Aorta (tissue), 5 donors: ENCODE results near the gene LYZL6. TPM values are rescaled to one million over a fixed set of nuclear protein-coding genes. Genes with fewer than 3 reads are reported as not detected.

ENCODE experiments used
- ATAC-seq: fragments of 200-7000 bp; cut with Tn5 transposase; one replicate; pipeline ENCODE4 v1.9.1; 2022; ENCODE audit warnings: moderate library complexity; ENCODE audit not compliant: low FRiP score
- DNase-seq, 2 donors: peaks; one replicate each; pipeline ENCODE4 v3.0.0-alpha.2; 2020
- H3K27ac ChIP-seq, 2 donors: one replicate each; pipeline ENCODE4 v1.5.1; 2013; ENCODE audit warnings: low read length in 2 of 2, mild to moderate bottlenecking in 2 of 2, moderate library complexity in 2 of 2, control low read depth in 1 of 2, inconsistent platforms in 1 of 2, low read depth in 1 of 2
- H3K27me3 ChIP-seq, 2 donors: one replicate each; pipeline ENCODE4 v1.6.1; 2013; ENCODE audit warnings: control low read depth in 1 of 2, low read length in 1 of 2, mild to moderate bottlenecking in 1 of 2, moderate library complexity in 1 of 2; ENCODE audit not compliant: insufficient read depth in 2 of 2, control insufficient read depth in 1 of 2
- H3K36me3 ChIP-seq, 2 donors: one replicate each; pipeline ENCODE4 v1.6.1; 2013; ENCODE audit warnings: control low read depth in 1 of 2, low read length in 1 of 2, mild to moderate bottlenecking in 1 of 2; ENCODE audit not compliant: insufficient read depth in 2 of 2, control insufficient read depth in 1 of 2
- H3K4me1 ChIP-seq, 2 donors: one replicate each; pipeline ENCODE4 v1.6.1; 2013; ENCODE audit warnings: low read length in 2 of 2, control low read depth in 1 of 2, mild to moderate bottlenecking in 1 of 2, moderate library complexity in 1 of 2; ENCODE audit not compliant: insufficient read depth in 2 of 2, control insufficient read depth in 1 of 2
- H3K4me3 ChIP-seq, 2 donors: one replicate each; pipeline ENCODE4 v1.5.1; 2013; ENCODE audit warnings: low read length in 2 of 2, control low read depth in 1 of 2, mild to moderate bottlenecking in 1 of 2
- H3K9me3 ChIP-seq: one replicate; pipeline ENCODE4 v1.6.1; 2013; ENCODE audit warnings: mild to moderate bottlenecking, low read length; ENCODE audit not compliant: control insufficient read depth
- WGBS, 2 donors: extraction: QIAGEN DNeasy Blood & Tissue Kit; methylation state at CpG; one replicate each; pipeline ENCODE4 v1.1.7; 2013; 5-methylcytosine and 5-hydroxymethylcytosine counted together
- intact Hi-C, 2 donors: fragments of 100-400 bp; cut with DNase I; formaldehyde crosslinking; loops; one replicate each; pipeline versions ENCODE4 v1.14.2 to v1.15.0; 2022
- long read RNA-seq, 2 donors: library from polyadenylated mRNA; unstranded; transcript quantifications; one replicate each; pipeline ENCODE4 v2.0.0, GENCODE V29; 2020 to 2021
- polyA plus RNA-seq, 2 donors: library from polyadenylated mRNA; stranded (reverse); fragments of 200-250 nt; gene quantifications; one replicate each; pipeline ENCODE4 v1.2.3, GENCODE V29; 2013
- total RNA-seq, 2 donors: library from RNA; stranded (reverse); fragmentation: NEBNext Ultra II Directional; extraction: Animal tissue kit (Norgen Biotek cat#: 25700); gene quantifications; one replicate each; pipeline ENCODE4 v1.2.1, GENCODE V29; 2021
- donor health status: healthy with polysubstance abuse.
- donor health status: Bipolar disorder and iron deficiency.
- donor health status: DM: no; HTN: no; CAD: no.
- donor health status: DM: no; HTN: no; CAD: no.
- donor health status: DM: yes; HTN: yes; CAD: no.

Gene LYZL6
- total RNA-seq (not detected), polyA plus RNA-seq (not detected)
- long read RNA-seq, donor 1, result 0 reads
- long read RNA-seq, donor 2, result 0 reads

GRCh38 chr17:35943537-35943936 is at the start of gene LYZL6:
TSS of gene LYZL6 (minus strand) at chr17:35943713. CDS start at chr17:35939356, 4,357 bp downstream.
- H3K27me3 ChIP-seq, result no peaks in the 10 kb centered on the region
- no peaks in the 10 kb centered on the region for H3K4me1 ChIP-seq
- DNase-seq (no peak), ATAC-seq (no peak)
- no peaks in the 10 kb centered on the region for H3K9me3 ChIP-seq
- intact Hi-C loops, result no loop called here
- WGBS, 2 donors, result 70 to 71% methylated on average over 2 of the region's 2 CpGs
- H3K36me3 ChIP-seq, result no peaks in the 10 kb centered on the region
- no peak within 1 kb of the TSS for H3K27ac ChIP-seq
- H3K4me3 ChIP-seq, result no peak within 1 kb of the TSS

GRCh38 chr17:35991075-35991474 is 47.6 kb upstream of the LYZL6 start:
- Histone ChIP-seq H3K27ac (no peak overlapping the region), H3K9me3 (peaks cover 3% of the 10 kb centered on the region), H3K36me3 (no peaks in the 10 kb centered on the region), H3K4me1 (no peaks in the 10 kb centered on the region), H3K27me3 (no peaks in the 10 kb centered on the region), H3K4me3 (no peak overlapping the region)
- ATAC-seq, result no peak
- DNase-seq, result no peak
- intact Hi-C loops, result no loop called here
- 81 to 89% methylated on average over 2 of the region's 2 CpGs for WGBS, 2 donors

GRCh38 chr17:35988164-35988563 is 44.7 kb upstream of the LYZL6 start:
- H3K27ac ChIP-seq, result no peak overlapping the region
- H3K36me3 ChIP-seq, result no peaks in the 10 kb centered on the region
- peaks cover 3% of the 10 kb centered on the region for H3K9me3 ChIP-seq
- no peaks in the 10 kb centered on the region for H3K4me1 ChIP-seq
- ATAC-seq (no peak), DNase-seq (no peak)
- H3K27me3 ChIP-seq, result peaks cover 0 to 3% of the 10 kb centered on the region in 2 donors
- H3K4me3 ChIP-seq, result no peak overlapping the region
- intact Hi-C loops, result no loop called here

GRCh38 chr17:35986643-35987042 is 43.1 kb upstream of the LYZL6 start, which contains the start of gene CCL14:
TSS of gene CCL14 (minus strand) at chr17:35986729. CDS start at chr17:35986649, 80 bp downstream.
- 88 to 90% methylated on average over 1 of the region's 1 CpG for WGBS, 2 donors
- H3K9me3 ChIP-seq, result peaks cover 3% of the 10 kb centered on the region
- H3K4me3 ChIP-seq, result no peak within 1 kb of the TSS
- no peaks in the 10 kb centered on the region for H3K4me1 ChIP-seq
- DNase-seq (no peak), ATAC-seq (no peak)
- no peaks in the 10 kb centered on the region for H3K36me3 ChIP-seq
- no peak within 1 kb of the TSS for H3K27ac ChIP-seq
- peaks cover 0 to 3% of the 10 kb centered on the region in 2 donors for H3K27me3 ChIP-seq
- intact Hi-C loops, result no loop called here

GRCh38 chr17:35984140-35984539 is 40.6 kb upstream of the LYZL6 start:
- 92 to 93% methylated on average over 6 of the region's 6 CpGs for WGBS, 2 donors
- Histone ChIP-seq H3K9me3 (no peaks in the 10 kb centered on the region), H3K4me3 (no peak overlapping the region), H3K36me3 (no peaks in the 10 kb centered on the region), H3K27ac (no peak overlapping the region), H3K4me1 (no peaks in the 10 kb centered on the region), H3K27me3 (peaks cover 0 to 3% of the 10 kb centered on the region in 2 donors)
- DNase-seq (no peak), ATAC-seq (no peak)
- intact Hi-C loops, result no loop called here

- Histone ChIP-seq H3K4me3 (no peak overlapping the region), H3K36me3 (no peaks in the 10 kb centered on the region), H3K4me1 (no peaks in the 10 kb centered on the region), H3K27me3 (peaks cover 0 to 3% of the 10 kb centered on the region in 2 donors), H3K27ac (no peak overlapping the region), H3K9me3 (no peaks in the 10 kb centered on the region)
- DNase-seq, result no peak
- WGBS, 2 donors, result 84 to 86% methylated on average over 3 of the region's 3 CpGs
- intact Hi-C loops, result no loop called here
- ATAC-seq, result no peak
Measured at GRCh38 chr17:35982409-35983191, 39.1 kb upstream of the LYZL6 start.

GRCh38 chr17:35981908-35982330 is 38.4 kb upstream of the LYZL6 start:
- Histone ChIP-seq H3K4me1 (no peaks in the 10 kb centered on the region), H3K27ac (no peak overlapping the region), H3K9me3 (no peaks in the 10 kb centered on the region), H3K36me3 (no peaks in the 10 kb centered on the region), H3K27me3 (peaks cover 0 to 3% of the 10 kb centered on the region in 2 donors), H3K4me3 (no peak overlapping the region)
- DNase-seq (no peak), ATAC-seq (no peak)
- intact Hi-C loops, result no loop called here
- WGBS, 2 donors, result 62 to 72% methylated on average over 4 of the region's 4 CpGs

GRCh38 chr17:35981246-35981645 is 37.7 kb upstream of the LYZL6 start, which contains the start of gene CCL16:
TSS of gene CCL16 (minus strand) at chr17:35981497. CDS start at chr17:35981420, 77 bp downstream.
- Histone ChIP-seq H3K36me3 (no peaks in the 10 kb centered on the region), H3K4me1 (no peaks in the 10 kb centered on the region), H3K9me3 (no peaks in the 10 kb centered on the region), H3K4me3 (no peak within 1 kb of the TSS), H3K27me3 (peaks cover 0 to 3% of the 10 kb centered on the region in 2 donors), H3K27ac (no peak within 1 kb of the TSS)
- 89 to 90% methylated on average over 12 of the region's 12 CpGs for WGBS, 2 donors
- ATAC-seq, result no peak
- no peak for DNase-seq
- intact Hi-C loops, result no loop called here

GRCh38 chr17:35978346-35978745 is 34.8 kb upstream of the LYZL6 start:
- 70 to 71% methylated on average over 3 of the region's 3 CpGs for WGBS, 2 donors
- intact Hi-C loops, result loop anchor here in 1 of 2 donors (10.0 kb wide), 1 partner anchor 166 kb away; no protein-coding TSS in a partner anchor

More at GRCh38 chr17:35978346-35978745, 34.8 kb upstream of the LYZL6 start:
- no peak overlapping the region for H3K4me3 ChIP-seq
- H3K27ac ChIP-seq, result no peak overlapping the region
- H3K4me1 ChIP-seq, result no peaks in the 10 kb centered on the region
- H3K27me3 ChIP-seq, result no peaks in the 10 kb centered on the region
- ATAC-seq (no peak), DNase-seq (no peak)
- no peaks in the 10 kb centered on the region for H3K9me3 ChIP-seq
- no peaks in the 10 kb centered on the region for H3K36me3 ChIP-seq
